HCT116 (cell line): ENCODE results near the gene GPR78.

Source experiments
- CTCF ChIP-seq, 3 experiments: fragments of 200-600 bp in 1 of 3; sonication (generic) in 1 of 3; IDR thresholded peaks in 2 of 3; conservative IDR thresholded peaks in 1 of 3; 2 replicates each; pipeline ENCODE4 v1.5.1; 2012 to 2017; ENCODE audit warnings: low read depth in 2 of 3, low read length in 2 of 3, antibody characterized with exemption in 1 of 3, borderline replicate concordance in 1 of 3, control low read depth in 1 of 3, mild to moderate bottlenecking in 1 of 3, mixed read lengths in 1 of 3, mixed run types in 1 of 3, moderate library complexity in 1 of 3; ENCODE audit not compliant: insufficient read depth in 1 of 3
- POLR2A ChIP-seq: IDR thresholded peaks from 2 replicates; pipeline ENCODE4 v1.7.0; 2011; ENCODE audit warnings: borderline replicate concordance; ENCODE audit not compliant: insufficient read depth, insufficient read length; ENCODE audit errors: extremely low read depth
- RAD21 ChIP-seq: IDR thresholded peaks from 2 replicates; pipeline ENCODE4 v1.6.1; 2012; ENCODE audit warnings: low read depth, mild to moderate bottlenecking
- REST ChIP-seq: IDR thresholded peaks from 2 replicates; pipeline ENCODE4 v1.6.1; 2012; ENCODE audit warnings: low read depth
- ZNF274 ChIP-seq: fragments of 200-500 bp; sonication (Bioruptor generic); IDR thresholded peaks from 2 replicates; pipeline ENCODE4 v1.6.1; 2014; ENCODE audit warnings: mild to moderate bottlenecking, low read depth, low read length, inconsistent platforms

GRCh38 chr4:8552581-8553205 is 27.5 kb upstream of the GPR78 start:
- TF ChIP-seq RAD21 (no peak), REST (no peak), CTCF (IDR thresholded peaks at IDR 0.05 in 2 of 3, conservative IDR thresholded peaks at IDR 0.05 in 1 of 3; ENCODE audit: borderline replicate concordance in 1 of 3, insufficient read depth in 1 of 3, low read depth in 2 of 3, low read length in 2 of 3) (no peak), ZNF274 (no peak), POLR2A (no peak)
